GM18868 (cell line): ENCODE results near the gene OGFOD3.
"Not testable (repeated sequence)": the region's sequence is repeated elsewhere in the genome, so short reads cannot be mapped to it uniquely, and the experiment has no call there.

Experiments
- ATAC-seq: cut with Tn5 transposase; IDR thresholded peaks from one replicate; pipeline ENCODE4 v1.9.1; 2021; ENCODE audit warnings: mild to moderate bottlenecking, moderate library complexity; ENCODE audit not compliant: unreplicated experiment

Gene OGFOD3

GRCh38 chr17:82435103-82435502 is 16.7 kb upstream of the OGFOD3 start:
- no peak for ATAC-seq

GRCh38 chr17:82434216-82434565 is 15.8 kb upstream of the OGFOD3 start:
- ATAC-seq, result no peak

GRCh38 chr17:82433560-82434215 is 15.3 kb upstream of the OGFOD3 start:
- ATAC-seq, result no peak

GRCh38 chr17:82432017-82432416 is 13.6 kb upstream of the OGFOD3 start:
- ATAC-seq, result no peak

- no peak for ATAC-seq
Measured at GRCh38 chr17:82429824-82430223, 11.4 kb upstream of the OGFOD3 start.

GRCh38 chr17:82428546-82428945 is 10.2 kb upstream of the OGFOD3 start:
- no peak for ATAC-seq

GRCh38 chr17:82424863-82425159 is 6.4 kb upstream of the OGFOD3 start:
- no peak for ATAC-seq

- no peak for ATAC-seq
Measured at GRCh38 chr17:82424001-82424862, 5.8 kb upstream of the OGFOD3 start.

- no peak for ATAC-seq
Measured at GRCh38 chr17:82419540-82419939, 1.2 kb upstream of the OGFOD3 start.

- no peak for ATAC-seq
Measured at GRCh38 chr17:82416771-82417170, 1.6 kb downstream of the OGFOD3 start.

GRCh38 chr17:82416264-82416663 is 2.1 kb downstream of the OGFOD3 start:
- no peak for ATAC-seq

GRCh38 chr17:82415786-82416185 is 2.6 kb downstream of the OGFOD3 start:
- no peak for ATAC-seq

- ATAC-seq, result no peak
Measured at GRCh38 chr17:82415336-82415735, 3.0 kb downstream of the OGFOD3 start.

- ATAC-seq, result no peak
Measured at GRCh38 chr17:82414548-82415281, 3.7 kb downstream of the OGFOD3 start.

- no peak for ATAC-seq
Measured at GRCh38 chr17:82412535-82413520, 5.6 kb downstream of the OGFOD3 start.

GRCh38 chr17:82412081-82412480 is 6.3 kb downstream of the OGFOD3 start:
- not testable (repeated sequence) for ATAC-seq

- no peak for ATAC-seq
Measured at GRCh38 chr17:82411396-82412053, 6.9 kb downstream of the OGFOD3 start.

GRCh38 chr17:82410014-82410716 is 8.2 kb downstream of the OGFOD3 start:
- no peak for ATAC-seq

- ATAC-seq, result no peak
Measured at GRCh38 chr17:82408938-82409318, 9.5 kb downstream of the OGFOD3 start.
